Measurements from ENCODE around the gene CKAP4.

Gene CKAP4

GRCh38 chr12:106256524-106256923 lies 8.7 kb upstream of the CKAP4 start:
- Histone ChIP-seq H3K4me1 (no peaks in the 10 kb centered on the region), H3K36me3 (no peaks in the 10 kb centered on the region)

GRCh38 chr12:106255952-106256351 lies 8.1 kb upstream of the CKAP4 start:
- no peaks in the 10 kb centered on the region for H3K27me3 ChIP-seq
- DNase-seq: no peak
- no peak overlapping the region for H3K4me3 ChIP-seq (ENCODE audit: low read depth, low read length)
- no peaks in the 10 kb centered on the region for H3K9me3 ChIP-seq
- H3K4me1 ChIP-seq: no peaks in the 10 kb centered on the region
- H3K36me3 ChIP-seq: no peaks in the 10 kb centered on the region
- TF ChIP-seq CTCF (IDR thresholded peaks at IDR 0.05; ENCODE audit: low read depth, low read length): no peak

More at GRCh38 chr12:106256524-106256923, 8.7 kb upstream of the CKAP4 start:
- no peaks in the 10 kb centered on the region for H3K27me3 ChIP-seq
- TF ChIP-seq CTCF (IDR thresholded peaks at IDR 0.05; ENCODE audit: low read depth, low read length): no peak
- H3K4me3 ChIP-seq (ENCODE audit: low read depth, low read length): no peak overlapping the region
- no peak for DNase-seq
- H3K9me3 ChIP-seq: no peaks in the 10 kb centered on the region

GRCh38 chr12:106255493-106255892 lies 7.7 kb upstream of the CKAP4 start:
- no peak for DNase-seq
- no peaks in the 10 kb centered on the region for H3K9me3 ChIP-seq
- no peak overlapping the region for H3K4me3 ChIP-seq (ENCODE audit: low read depth, low read length)
- no peaks in the 10 kb centered on the region for H3K4me1 ChIP-seq
- H3K27me3 ChIP-seq: no peaks in the 10 kb centered on the region
- no peaks in the 10 kb centered on the region for H3K36me3 ChIP-seq
- no peak for TF ChIP-seq CTCF (IDR thresholded peaks at IDR 0.05; ENCODE audit: low read depth, low read length)

- Histone ChIP-seq H3K27me3 (no peaks in the 10 kb centered on the region), H3K4me3 (ENCODE audit: low read depth, low read length) (no peak overlapping the region), H3K4me1 (no peaks in the 10 kb centered on the region), H3K36me3 (no peaks in the 10 kb centered on the region), H3K9me3 (no peaks in the 10 kb centered on the region)
- no peak for TF ChIP-seq CTCF (IDR thresholded peaks at IDR 0.05; ENCODE audit: low read depth, low read length)
- no peak for DNase-seq
Measured at GRCh38 chr12:106254724-106255123, 6.9 kb upstream of the CKAP4 start.

GRCh38 chr12:106251631-106252455 lies 4.0 kb upstream of the CKAP4 start:
- Histone ChIP-seq H3K4me3 (ENCODE audit: low read depth, low read length) (no peak overlapping the region), H3K4me1 (no peaks in the 10 kb centered on the region), H3K27me3 (no peaks in the 10 kb centered on the region), H3K36me3 (no peaks in the 10 kb centered on the region), H3K9me3 (no peaks in the 10 kb centered on the region)
- no peak for TF ChIP-seq CTCF (IDR thresholded peaks at IDR 0.05; ENCODE audit: low read depth, low read length)
- no peak for DNase-seq

GRCh38 chr12:106249411-106250135 lies 1.8 kb upstream of the CKAP4 start:
- H3K9me3 ChIP-seq: no peaks in the 10 kb centered on the region

More at GRCh38 chr12:106249411-106250135, 1.8 kb upstream of the CKAP4 start:
- Histone ChIP-seq H3K36me3 (no peaks in the 10 kb centered on the region), H3K4me1 (no peaks in the 10 kb centered on the region), H3K27me3 (no peaks in the 10 kb centered on the region), H3K4me3 (ENCODE audit: low read depth, low read length) (no peak overlapping the region)
- TF ChIP-seq CTCF (IDR thresholded peaks at IDR 0.05; ENCODE audit: low read depth, low read length): no peak
- no peak for DNase-seq

Data from BE2C (cell line).